A204.1 (cell line): ENCODE measurements around the gene SMIM23.

Experiments used
- FAIRE-seq: peaks from 2 replicates; lab custom pipeline; 2012; peaks lifted over from hg19 to GRCh38; lab: Jason Lieb, UNC

SMIM23 gene

DNA sequence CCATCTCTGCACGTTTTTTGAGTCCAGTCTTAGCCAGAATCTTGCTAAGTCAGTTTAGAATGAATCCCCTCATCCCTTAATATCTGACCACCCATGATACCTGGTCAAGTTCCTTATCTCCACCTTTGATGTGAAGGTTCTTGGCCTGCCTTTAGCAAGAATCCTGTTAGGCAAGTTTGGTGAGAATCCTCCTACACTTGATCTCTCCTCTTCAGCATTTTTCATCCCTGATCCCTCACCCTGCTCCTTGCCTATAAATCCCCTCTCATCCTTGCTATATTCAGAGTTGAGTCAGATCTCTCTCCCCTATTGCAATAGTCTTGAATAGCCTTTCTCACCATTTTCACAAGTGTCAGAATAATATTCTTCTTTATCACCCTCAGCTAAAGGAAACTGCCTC lies 31.0 kb downstream of the SMIM23 start:
- no peak for FAIRE-seq

DNA sequence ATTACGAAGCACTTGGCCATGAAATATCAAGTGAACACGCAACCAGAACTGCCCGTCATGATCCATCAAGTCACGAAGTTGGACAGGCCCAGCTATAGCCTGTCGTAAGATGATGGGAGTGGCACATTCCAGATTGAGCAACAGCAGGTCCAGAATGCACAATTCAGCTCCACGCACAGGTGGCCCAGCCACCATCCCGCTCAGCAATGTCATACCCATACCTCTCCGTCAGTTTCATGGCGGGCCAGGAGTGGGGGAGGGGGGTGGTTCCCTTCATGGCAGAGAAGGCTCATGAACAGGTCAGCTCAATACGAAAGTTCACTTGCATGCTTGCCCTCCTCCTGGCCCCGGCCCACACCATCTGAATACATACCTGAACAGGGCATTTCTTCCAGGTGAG lies 34.9 kb downstream of the SMIM23 start:
- FAIRE-seq = no peak

DNA sequence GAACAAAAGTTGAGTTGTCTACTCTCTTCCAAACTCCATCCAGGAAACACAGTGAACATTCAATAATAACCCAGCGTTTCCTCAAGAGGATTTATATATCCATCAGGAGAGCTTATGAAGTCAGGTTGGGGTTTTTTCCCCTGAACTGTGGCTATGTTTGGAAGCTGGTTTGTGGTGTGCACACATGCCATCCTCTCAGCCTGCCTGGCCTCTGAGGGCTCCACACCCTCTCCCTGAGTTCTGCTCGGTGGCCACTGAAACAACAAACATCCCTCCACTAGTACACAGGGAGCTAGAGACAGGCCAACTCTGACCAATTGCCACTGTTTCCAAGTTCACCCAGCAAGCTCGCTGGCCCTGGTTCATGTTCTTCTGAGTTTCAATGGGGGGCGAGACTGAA lies 35.7 kb downstream of the SMIM23 start:
- FAIRE-seq = no peak

DNA sequence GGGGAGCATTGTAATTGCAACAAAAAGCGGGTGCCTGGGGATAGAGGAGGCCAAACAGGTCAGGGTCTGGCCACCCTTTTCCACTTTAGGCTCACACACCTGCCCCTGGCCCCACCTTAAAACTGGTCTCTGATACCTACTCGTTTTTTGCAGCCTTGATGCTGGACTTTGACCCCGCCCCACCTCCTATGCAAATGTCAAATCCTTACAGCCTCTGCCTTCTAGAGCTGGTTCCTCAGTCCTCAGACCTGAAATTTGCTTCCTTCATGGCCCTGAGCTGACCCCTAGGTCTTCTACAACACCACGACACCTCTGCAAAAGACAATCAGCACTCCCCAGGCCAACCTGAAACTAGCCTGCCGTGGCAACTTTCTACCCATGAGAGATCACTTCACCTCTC lies 37.7 kb downstream of the SMIM23 start:
- FAIRE-seq = no peak

- FAIRE-seq = no peak
These were observed 39.4 kb downstream of the SMIM23 start for GRCh38 chr5:171825051-171825450.

- no peak for FAIRE-seq
These were observed 40.5 kb downstream of the SMIM23 start for GRCh38 chr5:171826132-171826531.

DNA sequence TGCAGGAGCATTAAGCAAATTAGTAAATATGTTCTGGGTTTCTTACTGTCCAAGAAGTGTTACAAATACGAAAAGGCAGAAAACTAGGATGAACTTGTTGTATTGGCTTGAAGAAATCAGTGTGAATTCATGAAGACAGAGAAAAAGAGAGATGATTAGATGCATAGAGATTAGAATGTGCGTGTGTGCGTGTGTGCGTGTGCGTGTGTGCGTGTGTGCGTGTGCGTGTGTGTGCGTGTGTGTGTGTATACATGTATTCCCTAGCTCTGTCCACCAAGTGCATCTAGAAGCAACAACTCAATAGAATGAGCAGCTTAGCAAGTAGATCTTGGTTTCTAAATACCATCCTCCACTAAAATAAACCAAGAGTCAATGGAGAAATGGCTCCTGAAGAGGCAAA lies 41.5 kb downstream of the SMIM23 start:
- FAIRE-seq = no peak

DNA sequence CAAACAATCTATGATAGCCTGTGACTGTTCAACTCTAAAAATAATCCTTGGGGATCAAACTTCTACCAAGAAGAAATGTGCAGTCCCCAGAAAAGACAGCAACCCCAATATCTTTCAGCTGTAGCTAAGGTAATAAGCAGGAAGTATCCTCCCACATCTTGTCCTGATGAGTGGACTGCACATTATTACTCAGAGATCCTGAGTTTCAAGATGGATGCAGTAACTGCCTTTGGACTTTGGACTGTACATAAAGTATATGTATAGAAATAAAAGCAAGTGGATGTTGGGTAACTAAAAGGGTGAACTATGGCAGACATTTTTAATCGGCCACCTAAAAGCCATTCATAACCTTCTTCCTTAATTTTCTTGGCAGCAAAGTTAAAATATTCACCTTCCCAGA lies 45.1 kb downstream of the SMIM23 start:
- no peak for FAIRE-seq

DNA sequence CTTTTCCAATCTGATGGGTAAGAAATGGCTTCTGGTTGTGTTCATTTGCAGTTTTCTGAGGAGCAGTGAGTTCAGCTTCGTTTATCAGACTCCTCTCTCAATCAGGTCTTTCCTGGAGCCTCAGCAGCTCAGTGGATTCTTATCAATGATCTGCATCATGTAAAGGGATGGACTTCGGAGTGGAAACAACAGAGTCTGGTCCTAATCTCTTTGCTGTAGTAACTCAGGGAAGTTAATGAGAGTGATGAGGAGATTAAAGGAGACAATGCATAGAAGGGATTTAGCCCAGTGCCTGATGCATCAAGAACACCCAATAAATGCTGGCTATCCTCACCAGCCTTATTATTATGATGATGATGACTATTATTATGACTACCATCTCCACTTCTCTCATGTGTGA lies 47.2 kb downstream of the SMIM23 start:
- FAIRE-seq = no peak

DNA sequence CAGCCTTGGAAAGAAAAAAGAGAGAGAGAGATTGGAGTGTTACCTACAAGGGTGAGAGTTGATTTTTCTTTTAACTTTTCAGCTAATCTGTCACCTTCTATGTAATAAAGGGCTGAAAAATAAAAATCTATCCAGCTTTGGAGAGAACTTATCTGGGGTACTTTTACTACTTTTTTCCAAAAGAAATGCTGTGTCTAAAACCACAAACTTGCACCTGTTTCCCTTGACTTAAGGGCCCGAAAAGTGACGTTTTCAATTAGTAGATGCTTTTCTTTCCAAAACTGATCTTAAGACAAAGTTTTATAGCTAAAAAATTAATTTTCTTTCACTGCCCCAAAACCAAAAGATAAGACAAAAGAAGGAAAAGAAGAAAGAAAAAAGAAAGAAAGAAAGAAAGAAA lies 48.8 kb downstream of the SMIM23 start:
- FAIRE-seq = no peak

DNA sequence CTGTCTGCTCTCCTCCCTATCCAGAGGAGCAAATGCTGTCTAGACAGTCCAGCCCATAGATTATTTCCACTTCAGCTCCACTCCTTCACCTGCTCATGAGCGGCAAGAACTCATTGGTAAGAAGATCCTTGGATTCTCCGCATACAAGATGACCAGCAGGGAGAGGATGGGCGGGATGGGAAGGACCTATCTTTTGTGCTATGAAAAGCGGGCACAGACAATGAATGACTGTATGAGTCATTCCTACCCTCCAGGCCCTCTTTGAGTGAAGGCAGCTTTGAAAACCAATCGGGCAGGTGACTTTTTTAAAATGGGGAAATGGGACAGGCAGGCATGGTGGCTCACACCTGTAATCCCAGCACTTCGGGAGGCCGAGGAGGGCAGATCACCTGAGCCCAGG lies 49.4 kb downstream of the SMIM23 start:
- FAIRE-seq = no peak

DNA sequence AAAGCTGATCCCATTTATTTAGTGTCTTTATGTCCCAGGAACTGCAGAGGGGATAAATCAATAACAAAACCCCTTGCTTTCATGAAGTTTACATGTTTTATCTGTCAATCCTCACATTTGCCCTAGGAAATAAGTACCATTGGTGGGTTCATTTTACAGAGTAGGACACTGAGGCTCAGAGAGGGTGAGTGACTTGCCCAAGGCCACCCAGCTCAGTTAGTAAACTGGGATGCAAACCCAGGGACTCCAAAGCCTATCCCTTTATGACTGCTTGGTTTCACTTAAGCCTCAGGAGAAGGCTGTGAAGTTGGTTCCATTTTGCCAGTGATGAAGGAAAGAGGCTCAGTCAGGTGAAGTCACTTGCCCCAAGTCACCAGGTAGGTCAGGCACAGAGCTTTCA lies 51.9 kb downstream of the SMIM23 start:
- no peak for FAIRE-seq

- FAIRE-seq = no peak
These were observed 52.4 kb downstream of the SMIM23 start for GRCh38 chr5:171838066-171838465.

GRCh38 chr5:171839112-171839511 lies 53.5 kb downstream of the SMIM23 start:
- FAIRE-seq = no peak

DNA sequence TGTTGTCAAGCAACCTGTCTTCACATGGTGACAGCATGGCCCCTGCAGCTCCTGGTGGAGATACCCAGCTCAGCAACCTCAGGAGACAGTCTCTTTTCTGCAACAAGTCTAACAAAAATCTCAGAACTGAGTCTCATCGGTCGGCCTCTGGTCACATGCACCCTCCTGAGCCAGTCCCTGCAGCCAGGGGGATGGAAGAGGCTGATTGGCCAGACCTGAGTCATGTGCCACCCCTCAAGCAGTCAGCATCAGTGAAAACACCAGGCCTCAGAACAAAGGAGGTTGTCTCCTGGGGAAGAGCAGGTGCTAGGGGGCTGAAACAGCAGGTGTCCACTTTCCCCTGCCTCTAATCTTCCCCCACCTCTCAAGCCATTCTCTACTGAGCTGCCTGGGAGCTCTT lies 54.4 kb downstream of the SMIM23 start:
- FAIRE-seq = no peak
